ENCODE measurements around the gene LCN15.
"Not testable (repeated sequence)": the region's sequence is repeated elsewhere in the genome, so short reads cannot be mapped to it uniquely, and the experiment has no call there.

Gene LCN15

GRCh38 chr9:136794281-136794999 lies 30.1 kb upstream of the LCN15 start:
- no peak for DNase-seq

- no peak for DNase-seq
Observed at GRCh38 chr9:136793086-136793946, 29.0 kb upstream of the LCN15 start.

- peak in 2 of 58 donors; percentile 23 to 27 for DNase-seq
Observed at GRCh38 chr9:136792321-136793085, 28.2 kb upstream of the LCN15 start.

- DNase-seq: peak in 19 of 58 donors; percentile 25 to 72 (median 54)
Observed at GRCh38 chr9:136791516-136792276, 27.4 kb upstream of the LCN15 start.

- DNase-seq: peak; percentile 74 to 100 (median 100)
Observed at GRCh38 chr9:136790640-136791515, 26.6 kb upstream of the LCN15 start, which contains the start of gene TMEM141. Gene TMEM141 (plus strand): TSS chr9:136791344. CDS start chr9:136791371, 27 bp downstream.

GRCh38 chr9:136789523-136789937 lies 25.2 kb upstream of the LCN15 start:
- no peak for DNase-seq

- DNase-seq: not testable (repeated sequence)
Observed at GRCh38 chr9:136788644-136789522, 24.6 kb upstream of the LCN15 start.

- DNase-seq: peak in 45 of 58 donors; percentile 14 to 82 (median 46)
Observed at GRCh38 chr9:136787690-136788400, 23.5 kb upstream of the LCN15 start.

GRCh38 chr9:136786983-136787382 lies 22.7 kb upstream of the LCN15 start:
- DNase-seq: not testable (repeated sequence)

GRCh38 chr9:136786451-136786850 lies 22.1 kb upstream of the LCN15 start:
- peak in 31 of 58 donors; percentile 17 to 79 (median 58) for DNase-seq

GRCh38 chr9:136785565-136786355 lies 21.4 kb upstream of the LCN15 start:
- DNase-seq: not testable (repeated sequence)

- DNase-seq: no peak
Observed at GRCh38 chr9:136784997-136785361, 20.7 kb upstream of the LCN15 start.

GRCh38 chr9:136784249-136784996 lies 20.1 kb upstream of the LCN15 start:
- peak in 2 of 58 donors; percentile 19 to 35 for DNase-seq

GRCh38 chr9:136782452-136782851 lies 18.1 kb upstream of the LCN15 start:
- DNase-seq: no peak

GRCh38 chr9:136779808-136780207 lies 15.5 kb upstream of the LCN15 start:
- DNase-seq: no peak

GRCh38 chr9:136777359-136777758 lies 13.0 kb upstream of the LCN15 start:
- DNase-seq: no peak
